ENCODE data around the gene DHX29. TPM values are rescaled to one million over a fixed set of nuclear protein-coding genes. Genes with fewer than 3 reads are reported as not detected.

The DHX29 gene
- total RNA-seq, 1 experiment from 2014 or later, result 30.3 TPM

GRCh38 chr5:55338810-55339243 is 31.3 kb upstream of the DHX29 start:
- Histone ChIP-seq H3K4ac (ENCODE audit: low read depth, low read length) (no peak overlapping the region), H4K91ac (ENCODE audit: insufficient read length, low read depth, low read length) (no peak overlapping the region), H4K20me1 (ENCODE audit: control insufficient read depth, insufficient read depth, insufficient read length) (no peaks in the 10 kb centered on the region), H3K56ac (ENCODE audit: insufficient read length, low read depth, low read length) (no peak overlapping the region), H2BK12ac (ENCODE audit: insufficient read length, low read depth, low read length) (no peak overlapping the region), H3K79me2 (ENCODE audit: insufficient read depth, low read length) (no peaks in the 10 kb centered on the region; the same call in 1 of the 2 replicates), H4K5ac (ENCODE audit: insufficient read length, low read depth, low read length) (no peak overlapping the region), H3K27me3 (ENCODE audit: insufficient read depth, low read length) (no peaks in the 10 kb centered on the region), H2AK5ac (ENCODE audit: insufficient read length, low read length) (no peak overlapping the region), H3K4me2 (ENCODE audit: insufficient read depth, insufficient read length, low read length) (no peak overlapping the region), H3K27ac (ENCODE audit: insufficient read length, low read depth, low read length) (no peak overlapping the region), H3K18ac (ENCODE audit: insufficient read length, low read depth, low read length) (no peak overlapping the region), H3T11ph (ENCODE audit: low read length) (no peak overlapping the region), H4K8ac (replicated peaks; ENCODE audit: insufficient read length, low read depth, low read length) (no peak overlapping the region), H2BK5ac (ENCODE audit: insufficient read length, low read length) (no peak overlapping the region), H3K14ac (ENCODE audit: insufficient read depth, low read length) (no peak overlapping the region), H3K23me2 (ENCODE audit: insufficient read length, low read depth, low read length, poor library complexity, severe bottlenecking) (no peaks in the 10 kb centered on the region), H3K79me1 (ENCODE audit: insufficient read depth, low read depth, low read length, poor library complexity, severe bottlenecking) (no peaks in the 10 kb centered on the region), H3K4me1 (ENCODE audit: insufficient read depth, low read length) (no peaks in the 10 kb centered on the region), H3K23ac (ENCODE audit: insufficient read length, low read depth, low read length) (no peak overlapping the region), H3K9ac (ENCODE audit: extremely low read depth, insufficient read length, low read length) (no peak overlapping the region), H2BK15ac (ENCODE audit: low read depth, low read length) (no peak overlapping the region), H2BK20ac (ENCODE audit: low read depth, low read length, poor library complexity, severe bottlenecking) (no peak overlapping the region), H3K9me3 (ENCODE audit: control insufficient read depth, low read depth, low read length) (no peaks in the 10 kb centered on the region), H2BK120ac (ENCODE audit: low read depth, low read length, poor library complexity, severe bottlenecking) (no peak overlapping the region), H2AFZ (ENCODE audit: low read length) (no peak overlapping the region)
- WGBS (ENCODE audit: extremely low coverage, insufficient read length, low lambda C conversion rate), result no CpG with 5 or more reads among the region's 5 CpGs
- H3K9me3 Mint-ChIP-seq, result no peaks in the 10 kb centered on the region
- H3K27me3 Mint-ChIP-seq (ENCODE audit: low read depth), result no peaks in the 10 kb centered on the region
- no peak overlapping the region; a peak in 1 of 7 replicates for H3K27ac Mint-ChIP-seq
- DNase-seq, result no peak
- no peak overlapping the region for H3K4me3 Mint-ChIP-seq
- TF ChIP-seq CTCF (conservative IDR thresholded peaks at IDR 0.05), result no peak
- peaks cover 0 to 42% (median 21%) of the 10 kb centered on the region in 3 experiments; a peak in 5 of 7 replicates for H3K36me3 Mint-ChIP-seq (ENCODE audit: insufficient read depth in 1 of 3, low read depth in 3 of 3)
- no peaks in the 10 kb centered on the region for H3K4me1 Mint-ChIP-seq

All from H9 (cell line).